Type B pancreatic cell (in vitro differentiated cells): Measurements from ENCODE around the gene CDK14. TPM values are rescaled to one million over a fixed set of nuclear protein-coding genes. Genes with fewer than 3 reads are reported as not detected.
A peak's percentile ranks its signal among the peaks of the same experiment; 100 is the strongest.

ENCODE experiments used
- DNase-seq: peaks from one replicate; pipeline ENCODE4 v3.0.0; 2021; ENCODE audit warnings: mixed read lengths; ENCODE audit not compliant: unreplicated experiment; ENCODE audit errors: extremely low spot score
- H3K27ac Mint-ChIP-seq: 2 replicates; pipeline ENCODE4 v1.8.0; 2021; ENCODE audit warnings: mild to moderate bottlenecking, mixed read lengths
- H3K27me3 Mint-ChIP-seq: 2 replicates; pipeline ENCODE4 v1.8.0; 2021; ENCODE audit warnings: mixed read lengths
- H3K36me3 Mint-ChIP-seq: 2 replicates; pipeline ENCODE4 v1.8.0; 2021; ENCODE audit warnings: mixed read lengths
- H3K4me1 Mint-ChIP-seq: one replicate; pipeline ENCODE4 v1.8.0; 2021; ENCODE audit warnings: mixed read lengths; ENCODE audit not compliant: unreplicated experiment
- H3K4me3 Mint-ChIP-seq: 2 replicates; pipeline ENCODE4 v1.8.0; 2021; ENCODE audit warnings: mild to moderate bottlenecking, mixed read lengths
- H3K9me3 Mint-ChIP-seq: 2 replicates; pipeline ENCODE4 v1.8.0; 2021; ENCODE audit warnings: mixed read lengths
- CTCF ChIP-seq: fragments of 200-600 bp; sonication (generic); conservative IDR thresholded peaks from 2 replicates; pipeline ENCODE4 v1.5.0; 2021; ENCODE audit warnings: antibody characterized with exemption, mild to moderate bottlenecking
- total RNA-seq: library from RNA; stranded (reverse); gene quantifications from 2 replicates; pipeline ENCODE4 v1.2.1, GENCODE V29; 2021; ENCODE audit warnings: low replicate concordance

CDK14 gene
- total RNA-seq, 1 donor from 2014 or later: 43.5 TPM

GRCh38 chr7:90892213-90892612 lies 296.1 kb downstream of the CDK14 start:
- no peak for DNase-seq
- H3K27me3 Mint-ChIP-seq: no peaks in the 10 kb centered on the region
- H3K4me3 Mint-ChIP-seq: no peak overlapping the region
- no peaks in the 10 kb centered on the region for H3K36me3 Mint-ChIP-seq
- H3K27ac Mint-ChIP-seq: no peak overlapping the region
- peaks cover 5% of the 10 kb centered on the region for H3K4me1 Mint-ChIP-seq
- no peaks in the 10 kb centered on the region for H3K9me3 Mint-ChIP-seq
- TF ChIP-seq CTCF: no peak

- H3K36me3 Mint-ChIP-seq: no peaks in the 10 kb centered on the region
- H3K27ac Mint-ChIP-seq: no peak overlapping the region
- no peaks in the 10 kb centered on the region for H3K9me3 Mint-ChIP-seq
- no peak for TF ChIP-seq CTCF
- no peaks in the 10 kb centered on the region for H3K4me1 Mint-ChIP-seq
- H3K27me3 Mint-ChIP-seq: no peaks in the 10 kb centered on the region
- DNase-seq: no peak
- H3K4me3 Mint-ChIP-seq: no peak overlapping the region
Measured at GRCh38 chr7:90894122-90894521, 298.0 kb downstream of the CDK14 start.

GRCh38 chr7:90896458-90896857 lies 300.3 kb downstream of the CDK14 start:
- DNase-seq: no peak
- H3K4me1 Mint-ChIP-seq: peaks cover 7% of the 10 kb centered on the region
- H3K27ac Mint-ChIP-seq: no peak overlapping the region
- H3K4me3 Mint-ChIP-seq: no peak overlapping the region
- H3K36me3 Mint-ChIP-seq: no peaks in the 10 kb centered on the region
- H3K9me3 Mint-ChIP-seq: no peaks in the 10 kb centered on the region
- TF ChIP-seq CTCF: no peak
- no peaks in the 10 kb centered on the region for H3K27me3 Mint-ChIP-seq

GRCh38 chr7:90897961-90898469 lies 301.9 kb downstream of the CDK14 start:
- no peak for TF ChIP-seq CTCF
- H3K27ac Mint-ChIP-seq: no peak overlapping the region
- H3K27me3 Mint-ChIP-seq: no peaks in the 10 kb centered on the region
- no peaks in the 10 kb centered on the region for H3K9me3 Mint-ChIP-seq
- no peak overlapping the region for H3K4me3 Mint-ChIP-seq
- no peaks in the 10 kb centered on the region for H3K36me3 Mint-ChIP-seq
- no peak for DNase-seq
- peaks cover 7% of the 10 kb centered on the region for H3K4me1 Mint-ChIP-seq

- no peaks in the 10 kb centered on the region for H3K27me3 Mint-ChIP-seq
Measured at GRCh38 chr7:90900628-90901356, 304.7 kb downstream of the CDK14 start.

More at GRCh38 chr7:90900628-90901356, 304.7 kb downstream of the CDK14 start:
- H3K9me3 Mint-ChIP-seq: no peaks in the 10 kb centered on the region
- no peak for TF ChIP-seq CTCF
- H3K4me3 Mint-ChIP-seq: no peak overlapping the region
- peaks cover 7% of the 10 kb centered on the region for H3K4me1 Mint-ChIP-seq
- no peaks in the 10 kb centered on the region for H3K36me3 Mint-ChIP-seq
- DNase-seq: no peak
- H3K27ac Mint-ChIP-seq: peak overlapping the region; percentile 37
